ENCODE results near the gene HOXB3. TPM values are rescaled to one million over a fixed set of nuclear protein-coding genes. Genes with fewer than 3 reads are reported as not detected.

HOXB3 gene
- total RNA-seq, 1 experiment from 2014 or later, result 6.0 TPM

DNA sequence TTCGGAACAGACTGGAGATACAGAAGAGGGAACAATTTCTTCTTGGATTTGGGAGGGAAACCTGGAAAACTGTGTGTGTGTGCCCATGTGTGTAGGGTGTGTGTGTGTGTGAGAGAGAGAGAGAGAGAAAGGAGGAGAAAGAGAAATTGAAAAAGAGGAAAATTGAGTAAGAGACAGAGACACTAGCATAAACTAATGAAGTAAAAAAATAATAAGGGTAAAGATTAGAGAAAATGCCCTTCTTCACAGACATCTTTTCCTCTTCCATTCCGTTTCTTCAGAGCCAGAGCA is 31.3 kb downstream of the HOXB3 start:
- H2AFZ ChIP-seq (ENCODE audit: low read length), result no peak overlapping the region
- intact Hi-C loops (cut with micrococcal nuclease), result loop anchor here (5.0 kb wide), 1 partner anchor 61 kb away; no protein-coding TSS in a partner anchor
- no peaks in the 10 kb centered on the region for H3K9me3 ChIP-seq (ENCODE audit: low read length)
- no peaks in the 10 kb centered on the region for H3K27me3 ChIP-seq (ENCODE audit: low read length)
- no peaks in the 10 kb centered on the region for H4K20me1 ChIP-seq (ENCODE audit: low read length)
- no peaks in the 10 kb centered on the region for H3F3A ChIP-seq (ENCODE audit: low read length, unreplicated experiment)
- DNase-seq, result no peak
- no peak for ATAC-seq
- H3K9me2 ChIP-seq (replicated peaks; ENCODE audit: low read length), result no peaks in the 10 kb centered on the region
- H3K4me2 ChIP-seq (ENCODE audit: low read length), result no peak overlapping the region
- H3K9ac ChIP-seq (ENCODE audit: low read length), result no peak overlapping the region
- no peaks in the 10 kb centered on the region for H3K36me3 ChIP-seq (ENCODE audit: low read depth, low read length)
- POLR2A ChIA-PET (ENCODE audit: unreplicated experiment), result no interaction called here
- H3K4me3 ChIP-seq (ENCODE audit: low read length), result no peak overlapping the region
- peaks cover 25% of the 10 kb centered on the region for H3K4me1 ChIP-seq (ENCODE audit: insufficient read depth, low read length)
- TF ChIP-seq EZH2 (IDR thresholded peaks at IDR 0.05; ENCODE audit: low read length, unreplicated experiment) (no peak), EZH2phosphoT487 (IDR thresholded peaks at IDR 0.05; ENCODE audit: borderline replicate concordance, low read length) (no peak)
- TF ChIP-seq, protein P1, sequence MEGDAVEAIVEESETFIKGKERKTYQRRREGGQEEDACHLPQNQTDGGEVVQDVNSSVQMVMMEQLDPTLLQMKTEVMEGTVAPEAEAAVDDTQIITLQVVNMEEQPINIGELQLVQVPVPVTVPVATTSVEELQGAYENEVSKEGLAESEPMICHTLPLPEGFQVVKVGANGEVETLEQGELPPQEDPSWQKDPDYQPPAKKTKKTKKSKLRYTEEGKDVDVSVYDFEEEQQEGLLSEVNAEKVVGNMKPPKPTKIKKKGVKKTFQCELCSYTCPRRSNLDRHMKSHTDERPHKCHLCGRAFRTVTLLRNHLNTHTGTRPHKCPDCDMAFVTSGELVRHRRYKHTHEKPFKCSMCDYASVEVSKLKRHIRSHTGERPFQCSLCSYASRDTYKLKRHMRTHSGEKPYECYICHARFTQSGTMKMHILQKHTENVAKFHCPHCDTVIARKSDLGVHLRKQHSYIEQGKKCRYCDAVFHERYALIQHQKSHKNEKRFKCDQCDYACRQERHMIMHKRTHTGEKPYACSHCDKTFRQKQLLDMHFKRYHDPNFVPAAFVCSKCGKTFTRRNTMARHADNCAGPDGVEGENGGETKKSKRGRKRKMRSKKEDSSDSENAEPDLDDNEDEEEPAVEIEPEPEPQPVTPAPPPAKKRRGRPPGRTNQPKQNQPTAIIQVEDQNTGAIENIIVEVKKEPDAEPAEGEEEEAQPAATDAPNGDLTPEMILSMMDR (conservative IDR thresholded peaks at IDR 0.05; ENCODE audit: low read depth, low read length), result no peak
- BruUV-seq (replicated peaks), result no TSS peak
- no peak overlapping the region for H3K27ac ChIP-seq (ENCODE audit: low read length)
- CTCF ChIA-PET, result no interaction called here
- H3K79me2 ChIP-seq (ENCODE audit: low read length), result no peaks in the 10 kb centered on the region; the same call in 1 of the 2 replicates

DNA sequence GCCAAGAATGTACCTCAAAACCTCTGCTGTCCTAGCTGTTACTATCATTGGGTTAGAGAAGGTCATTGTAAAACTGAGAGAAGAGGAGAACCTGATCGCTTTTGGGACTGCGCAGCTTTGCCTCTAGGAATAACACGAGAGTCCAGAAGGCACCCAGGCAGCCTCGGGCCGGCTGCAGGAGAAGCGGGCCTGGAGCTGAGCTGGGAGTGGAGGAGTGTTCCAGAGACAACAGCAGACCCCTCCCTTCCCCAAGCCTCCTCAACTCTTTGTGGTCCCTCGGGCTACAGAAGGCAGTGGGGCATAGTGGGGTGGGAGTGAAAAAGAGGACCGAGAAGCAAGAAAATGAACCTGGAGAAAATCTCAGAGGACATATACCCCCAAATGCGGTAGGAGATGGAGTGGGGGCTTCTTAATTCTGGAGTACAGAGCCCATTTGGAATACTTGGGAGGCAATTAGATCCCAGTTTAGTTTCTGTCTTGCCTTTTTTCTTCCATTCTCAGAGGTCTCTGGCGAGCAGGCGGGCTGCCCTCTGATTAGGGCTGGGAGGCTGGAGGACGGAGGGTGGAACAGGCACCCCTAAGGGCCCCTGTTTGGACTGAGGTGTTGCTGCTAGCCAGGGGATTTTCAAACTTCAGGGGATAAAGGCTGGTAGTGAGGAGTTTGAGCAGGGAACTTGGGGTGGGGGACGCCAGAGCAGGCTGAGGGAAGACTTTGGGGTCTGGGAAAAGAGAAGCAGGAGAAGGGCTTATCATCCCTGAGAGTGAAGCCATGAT is 31.8 kb downstream of the HOXB3 start:
- intact Hi-C loops (cut with micrococcal nuclease), result loop anchor here (5.0 kb wide), 1 partner anchor 61 kb away; no protein-coding TSS in a partner anchor
- BruUV-seq (replicated peaks), result no TSS peak
- no peak overlapping the region for H3K4me3 ChIP-seq (ENCODE audit: low read length)
- DNase-seq (no peak), ATAC-seq (no peak)
- no peaks in the 10 kb centered on the region for H3K27me3 ChIP-seq (ENCODE audit: low read length)
- no peaks in the 10 kb centered on the region for H3K9me3 ChIP-seq (ENCODE audit: low read length)
- no peaks in the 10 kb centered on the region for H3K9me2 ChIP-seq (replicated peaks; ENCODE audit: low read length)
- POLR2A ChIA-PET (ENCODE audit: unreplicated experiment), result no interaction called here
- no peaks in the 10 kb centered on the region for H3F3A ChIP-seq (ENCODE audit: low read length, unreplicated experiment)
- H3K79me2 ChIP-seq (ENCODE audit: low read length), result no peaks in the 10 kb centered on the region; the same call in 1 of the 2 replicates
- TF ChIP-seq, protein P1 (conservative IDR thresholded peaks at IDR 0.05; ENCODE audit: low read depth, low read length), result no peak
- TF ChIP-seq EZH2phosphoT487 (IDR thresholded peaks at IDR 0.05; ENCODE audit: borderline replicate concordance, low read length), result no peak
- TF ChIP-seq EZH2 (IDR thresholded peaks at IDR 0.05; ENCODE audit: low read length, unreplicated experiment), result no peak
- no peaks in the 10 kb centered on the region for H3K36me3 ChIP-seq (ENCODE audit: low read depth, low read length)
- H3K27ac ChIP-seq (ENCODE audit: low read length), result no peak overlapping the region
- H2AFZ ChIP-seq (ENCODE audit: low read length), result no peak overlapping the region
- H3K4me1 ChIP-seq (ENCODE audit: insufficient read depth, low read length), result peaks cover 25% of the 10 kb centered on the region
- CTCF ChIA-PET, result no interaction called here
- no peak overlapping the region for H3K4me2 ChIP-seq (ENCODE audit: low read length)
- H4K20me1 ChIP-seq (ENCODE audit: low read length), result no peaks in the 10 kb centered on the region
- no peak overlapping the region for H3K9ac ChIP-seq (ENCODE audit: low read length)
